Measurements from ENCODE around the gene FCMR. TPM values are rescaled to one million over a fixed set of nuclear protein-coding genes. Genes with fewer than 3 reads are reported as not detected.

FCMR gene
- total and polyA plus RNA-seq, 9 of the 15 experiments (the other 6 are each of a cell fraction or from before 2014, with no cell fraction given) = 0.11 to 0.82 (median 0.20) TPM; not detected in 5

DNA sequence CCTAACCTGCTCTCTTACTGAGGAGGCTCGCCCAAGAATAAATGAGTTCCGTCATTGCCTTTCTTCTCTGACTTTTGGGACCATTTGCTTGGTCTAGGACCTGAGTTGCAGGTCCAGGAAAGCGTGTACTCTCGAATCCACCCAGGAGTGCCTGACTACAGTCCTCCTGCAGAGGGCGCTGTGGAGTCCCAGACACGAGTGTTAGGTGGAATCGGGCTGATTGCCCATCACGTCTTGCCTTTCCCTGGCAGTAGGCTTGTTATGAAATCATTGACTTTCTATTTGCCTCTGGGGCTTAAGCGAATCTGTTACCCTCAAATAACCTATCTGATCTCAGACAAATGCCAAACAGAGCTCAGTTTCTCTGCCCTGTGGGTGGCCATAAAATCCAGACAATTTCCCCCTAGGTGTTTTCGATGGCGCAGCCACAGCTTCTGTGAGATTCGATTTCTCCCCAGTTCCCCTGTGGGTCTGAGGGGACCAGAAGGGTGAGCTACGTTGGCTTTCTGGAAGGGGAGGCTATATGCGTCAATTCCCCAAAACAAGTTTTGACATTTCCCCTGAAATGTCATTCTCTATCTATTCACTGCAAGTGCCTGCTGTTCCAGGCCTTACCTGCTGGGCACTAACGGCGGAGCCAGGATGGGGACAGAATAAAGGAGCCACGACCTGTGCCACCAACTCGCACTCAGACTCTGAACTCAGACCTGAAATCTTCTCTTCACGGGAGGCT is 56.6 kb downstream of the FCMR start, which contains the start of gene IL20 (continued):
- TF ChIP-seq MGA (IDR thresholded peaks at IDR 0.05) = no peak
- no peak for TF ChIP-seq TCF7 (IDR thresholded peaks at IDR 0.05; ENCODE audit: borderline replicate concordance)
- TF ChIP-seq ZBTB2 (IDR thresholded peaks at IDR 0.05) = no peak
- TF ChIP-seq MEF2D (tag; conservative IDR thresholded peaks at IDR 0.05; ENCODE audit: low read depth) = no peak
- TF ChIP-seq, protein P1, sequence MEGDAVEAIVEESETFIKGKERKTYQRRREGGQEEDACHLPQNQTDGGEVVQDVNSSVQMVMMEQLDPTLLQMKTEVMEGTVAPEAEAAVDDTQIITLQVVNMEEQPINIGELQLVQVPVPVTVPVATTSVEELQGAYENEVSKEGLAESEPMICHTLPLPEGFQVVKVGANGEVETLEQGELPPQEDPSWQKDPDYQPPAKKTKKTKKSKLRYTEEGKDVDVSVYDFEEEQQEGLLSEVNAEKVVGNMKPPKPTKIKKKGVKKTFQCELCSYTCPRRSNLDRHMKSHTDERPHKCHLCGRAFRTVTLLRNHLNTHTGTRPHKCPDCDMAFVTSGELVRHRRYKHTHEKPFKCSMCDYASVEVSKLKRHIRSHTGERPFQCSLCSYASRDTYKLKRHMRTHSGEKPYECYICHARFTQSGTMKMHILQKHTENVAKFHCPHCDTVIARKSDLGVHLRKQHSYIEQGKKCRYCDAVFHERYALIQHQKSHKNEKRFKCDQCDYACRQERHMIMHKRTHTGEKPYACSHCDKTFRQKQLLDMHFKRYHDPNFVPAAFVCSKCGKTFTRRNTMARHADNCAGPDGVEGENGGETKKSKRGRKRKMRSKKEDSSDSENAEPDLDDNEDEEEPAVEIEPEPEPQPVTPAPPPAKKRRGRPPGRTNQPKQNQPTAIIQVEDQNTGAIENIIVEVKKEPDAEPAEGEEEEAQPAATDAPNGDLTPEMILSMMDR (IDR thresholded peaks at IDR 0.05 in 2 of 3, conservative IDR thresholded peaks at IDR 0.05 in 1 of 3; ENCODE audit: insufficient read depth in 2 of 3, low read depth in 1 of 3, low read length in 3 of 3) = peak; percentile 93 to 99 (median 97)
- peak; percentile 48; the same call in 1 of the 2 replicates for TF ChIP-seq CTBP1 (IDR thresholded peaks at IDR 0.05; ENCODE audit: borderline replicate concordance)
- TF ChIP-seq HES1 (IDR thresholded peaks at IDR 0.05; ENCODE audit: low read depth) = no peak
- no peak for TF ChIP-seq BCL6 (CRISPR knock-in tag; IDR thresholded peaks at IDR 0.05)
- no peak for TF ChIP-seq ATF2 (CRISPR knock-in tag; IDR thresholded peaks at IDR 0.05)

Data from K562 (cell line).